ENCODE measurements around the gene MDH1B. TPM values are rescaled to one million over a fixed set of nuclear protein-coding genes. Genes with fewer than 3 reads are reported as not detected.
A peak's percentile ranks its signal among the peaks of the same experiment; 100 is the strongest.

MDH1B gene
- polyA plus RNA-seq, 1 of the 3 experiments (the other 2 are of a cell fraction) = 1.7 TPM

- no peaks in the 10 kb centered on the region for H3K27me3 ChIP-seq (ENCODE audit: insufficient read depth)
- WGBS (ENCODE audit: low lambda C conversion rate) = 100% methylated on average over 2 of the region's 2 CpGs
- no peak overlapping the region for H3K9ac ChIP-seq
- ChIA-PET POLR2A (no interaction called here), CTCF (interaction anchor here (0.7 to 7.6 kb wide), 6 partner anchors 10 to 690 kb away, joined by 3 to 98 read pairs (median 11); no protein-coding TSS in a partner anchor)
- no peak overlapping the region for H3K4me2 ChIP-seq
- peak; percentile 19 for DNase-seq
- no peaks in the 10 kb centered on the region for H3K9me2 ChIP-seq
- H2AFZ ChIP-seq (ENCODE audit: low read depth) = no peak overlapping the region
- no peak overlapping the region for H3K4me3 ChIP-seq (ENCODE audit: low read depth in 2 of 2, low read length in 1 of 2)
- H4K20me1 ChIP-seq (ENCODE audit: insufficient read depth) = no peaks in the 10 kb centered on the region
- TF ChIP-seq IRF3 (IDR thresholded peaks at IDR 0.05; ENCODE audit: low read depth, low read length) = no peak
- TF ChIP-seq SMC3 (IDR thresholded peaks at IDR 0.05; ENCODE audit: low read depth, low read length) = no peak
- TF ChIP-seq MEF2A (IDR thresholded peaks at IDR 0.05; ENCODE audit: borderline replicate concordance, low read depth) = no peak
- no peak for TF ChIP-seq FOSL2 (IDR thresholded peaks at IDR 0.05; ENCODE audit: borderline replicate concordance, low read depth)
- peak; percentile 62 for TF ChIP-seq CTCF (IDR thresholded peaks at IDR 0.05)
- no peak for TF ChIP-seq GABPA (IDR thresholded peaks at IDR 0.05; ENCODE audit: low read depth)
- no peak for TF ChIP-seq EP300 (IDR thresholded peaks at IDR 0.05; ENCODE audit: borderline replicate concordance in 1 of 2, low read depth in 1 of 2, low read length in 1 of 2)
- peaks cover 0 to 8% of the 10 kb centered on the region in 2 experiments; a peak in 2 of 4 replicates for H3K4me1 ChIP-seq (ENCODE audit: control insufficient read depth in 1 of 2, insufficient read depth in 2 of 2, low read depth in 1 of 2, low read length in 1 of 2)
- no peak overlapping the region; a peak in 1 of 4 replicates for H3K27ac ChIP-seq (ENCODE audit: low read depth in 2 of 2, low read length in 1 of 2)
- no peaks in the 10 kb centered on the region for H3K9me3 ChIP-seq
- peaks cover 3% of the 10 kb centered on the region for H3F3A ChIP-seq (replicated peaks; ENCODE audit: insufficient read depth)
- peaks cover 61 to 83% of the 10 kb centered on the region in 2 experiments for H3K36me3 ChIP-seq (replicated peaks in 1 of 2; ENCODE audit: control insufficient read depth in 1 of 2, insufficient read depth in 2 of 2, low read length in 1 of 2)
- peaks cover 21% of the 10 kb centered on the region; the same call in 1 of the 2 replicates for H3K79me2 ChIP-seq (ENCODE audit: insufficient read depth)
Measured at GRCh38 chr2:206783718-206784117, 18.6 kb upstream of the MDH1B start.

GRCh38 chr2:206780671-206781070 lies 15.5 kb upstream of the MDH1B start:
- H3K36me3 ChIP-seq (replicated peaks in 1 of 2; ENCODE audit: control insufficient read depth in 1 of 2, insufficient read depth in 2 of 2, low read length in 1 of 2) = peaks cover 72 to 81% of the 10 kb centered on the region in 2 experiments
- no peak overlapping the region for H3K9ac ChIP-seq
- H3K4me2 ChIP-seq = no peak overlapping the region
- no peak overlapping the region for H3K27ac ChIP-seq (ENCODE audit: low read depth in 2 of 2, low read length in 1 of 2)
- peaks cover 8% of the 10 kb centered on the region; the same call in 1 of the 2 replicates for H3K9me3 ChIP-seq
- ChIA-PET CTCF (interaction anchor here (0.7 to 7.6 kb wide), 10 partner anchors 11 to 984 kb away, joined by 3 to 98 read pairs (median 3); no protein-coding TSS in a partner anchor), POLR2A (interaction anchor here (0.8 kb wide), 1 partner anchor 24 kb away, joined by 3 read pairs; no protein-coding TSS in a partner anchor)
- H3K4me1 ChIP-seq (ENCODE audit: control insufficient read depth in 1 of 2, insufficient read depth in 2 of 2, low read depth in 1 of 2, low read length in 1 of 2) = peaks cover 0 to 8% of the 10 kb centered on the region in 2 experiments; a peak in 2 of 4 replicates
- DNase-seq = no peak
- H4K20me1 ChIP-seq (ENCODE audit: insufficient read depth) = no peaks in the 10 kb centered on the region
- TF ChIP-seq REST (IDR thresholded peaks at IDR 0.05; ENCODE audit: low read depth, low read length) (no peak), SMC3 (IDR thresholded peaks at IDR 0.05; ENCODE audit: low read depth, low read length) (no peak), TEAD4 (IDR thresholded peaks at IDR 0.05; ENCODE audit: borderline replicate concordance, insufficient read depth) (no peak), YY1 (IDR thresholded peaks at IDR 0.05; ENCODE audit: low read depth) (no peak), USF2 (IDR thresholded peaks at IDR 0.05; ENCODE audit: borderline replicate concordance, low read depth, low read length) (no peak), GATA2 (CRISPR knock-in tag; IDR thresholded peaks at IDR 0.05) (no peak), NFIC (IDR thresholded peaks at IDR 0.05; ENCODE audit: borderline replicate concordance) (no peak), CTCF (IDR thresholded peaks at IDR 0.05) (no peak), CHD2 (IDR thresholded peaks at IDR 0.05; ENCODE audit: low read length, partially characterized antibody) (no peak), USF1 (IDR thresholded peaks at IDR 0.05; ENCODE audit: borderline replicate concordance, low read depth) (no peak)
- H2AFZ ChIP-seq (ENCODE audit: low read depth) = no peak overlapping the region
- 92% methylated on average over 2 of the region's 2 CpGs for WGBS (ENCODE audit: low lambda C conversion rate)
- H3K79me2 ChIP-seq (ENCODE audit: insufficient read depth) = peaks cover 49% of the 10 kb centered on the region; the same call in 1 of the 2 replicates
- no peaks in the 10 kb centered on the region for H3K27me3 ChIP-seq (ENCODE audit: insufficient read depth)
- no peaks in the 10 kb centered on the region for H3K9me2 ChIP-seq
- H3K4me3 ChIP-seq (ENCODE audit: low read depth in 2 of 2, low read length in 1 of 2) = no peak overlapping the region
- no peaks in the 10 kb centered on the region for H3F3A ChIP-seq (replicated peaks; ENCODE audit: insufficient read depth)
